CD14-positive monocyte (primary cell): ENCODE results near the gene SH2B2. TPM values are rescaled to one million over a fixed set of nuclear protein-coding genes. Genes with fewer than 3 reads are reported as not detected.

ENCODE experiments used
- DNase-seq, 3 donors: peaks; one replicate each; pipeline ENCODE4 v3.0.0-alpha.2; 2011 to 2022
- H2AFZ ChIP-seq: 2 replicates; pipeline ENCODE4 v1.6.0; 2012; ENCODE audit warnings: mild to moderate bottlenecking, low read depth, low read length, inconsistent platforms; ENCODE audit not compliant: insufficient read depth, poor library complexity, severe bottlenecking
- H3K27ac ChIP-seq, 2 donors: 1 replicate in 1 of 2; 2 replicates in 1 of 2; pipeline ENCODE4 v1.5.1; 2012 to 2013; ENCODE audit warnings: low read length in 2 of 2, control low read depth in 1 of 2, inconsistent platforms in 1 of 2, low read depth in 1 of 2, mild to moderate bottlenecking in 1 of 2
- H3K27me3 ChIP-seq, 2 donors: one replicate each; pipeline versions ENCODE4 v1.6.0 to v1.6.1; 2011 to 2013; ENCODE audit warnings: low read length in 2 of 2; ENCODE audit not compliant: control insufficient read depth in 2 of 2, insufficient read depth in 2 of 2
- H3K36me3 ChIP-seq, 2 donors: replicated peaks in 1 of 2; 1 replicate in 1 of 2; 2 replicates in 1 of 2; pipeline versions ENCODE4 v1.5.1 to v1.6.1; 2012 to 2013; ENCODE audit warnings: low read length in 2 of 2, control low read depth in 1 of 2, inconsistent platforms in 1 of 2, mild to moderate bottlenecking in 1 of 2; ENCODE audit not compliant: insufficient read depth in 2 of 2, control insufficient read depth in 1 of 2
- H3K4me1 ChIP-seq, 2 donors: 1 replicate in 1 of 2; 2 replicates in 1 of 2; pipeline versions ENCODE4 v1.5.1 to v1.6.1; 2012 to 2013; ENCODE audit warnings: low read length in 2 of 2, control low read depth in 1 of 2, inconsistent platforms in 1 of 2, mild to moderate bottlenecking in 1 of 2, moderate library complexity in 1 of 2; ENCODE audit not compliant: insufficient read depth in 2 of 2, control insufficient read depth in 1 of 2
- H3K4me2 ChIP-seq: replicated peaks from 2 replicates; pipeline ENCODE3; 2012; ENCODE audit warnings: low read length, moderate library complexity, mild to moderate bottlenecking; ENCODE audit not compliant: poor library complexity, severe bottlenecking; ENCODE audit errors: extremely low read depth
- H3K4me3 ChIP-seq, 3 experiments: fragments of 200-600 bp in 1 of 3; sonication (generic) in 1 of 3; replicated peaks in 1 of 3; 1 replicate in 2 of 3; 2 replicates in 1 of 3; pipeline ENCODE4 v1.5.1; 2011 to 2013; ENCODE audit warnings: low read length in 3 of 3, mild to moderate bottlenecking in 3 of 3, control low read depth in 2 of 3, low read depth in 2 of 3, inconsistent platforms in 1 of 3, moderate library complexity in 1 of 3
- H3K79me2 ChIP-seq: 2 replicates; pipeline ENCODE4 v1.6.0; 2012; ENCODE audit warnings: mild to moderate bottlenecking, control low read depth, inconsistent platforms, low read length, moderate library complexity; ENCODE audit not compliant: insufficient read depth
- H3K9ac ChIP-seq: 2 replicates; pipeline ENCODE4 v1.6.0; 2017; ENCODE audit warnings: low read length, mild to moderate bottlenecking; ENCODE audit not compliant: insufficient read depth, poor library complexity, severe bottlenecking
- H3K9me3 ChIP-seq, 2 donors: replicated peaks in 1 of 2; 1 replicate in 1 of 2; 2 replicates in 1 of 2; pipeline versions ENCODE4 v1.5.1 to v1.6.1; 2012 to 2013; ENCODE audit warnings: low read length in 2 of 2, control low read depth in 1 of 2; ENCODE audit not compliant: control insufficient read depth in 1 of 2, insufficient read depth in 1 of 2
- H4K20me1 ChIP-seq: 2 replicates; pipeline ENCODE4 v1.6.0; 2012; ENCODE audit warnings: mild to moderate bottlenecking, low read length, control low read depth, moderate library complexity; ENCODE audit not compliant: insufficient read depth
- H3K27ac Mint-ChIP-seq, 7 donors: one replicate each; pipeline ENCODE4 v1.8.0; 2020; ENCODE audit warnings: mild to moderate bottlenecking in 7 of 7, mixed read lengths in 7 of 7, moderate library complexity in 6 of 7, inconsistent platforms in 2 of 7
- H3K27me3 Mint-ChIP-seq, 3 donors: one replicate each; pipeline ENCODE4 v1.8.0; 2021 to 2022; ENCODE audit warnings: low read depth in 3 of 3, mild to moderate bottlenecking in 3 of 3, mixed read lengths in 3 of 3, moderate library complexity in 3 of 3, inconsistent platforms in 1 of 3
- H3K36me3 Mint-ChIP-seq, 2 donors: one replicate each; pipeline ENCODE4 v1.8.0; 2020; ENCODE audit warnings: mixed read lengths in 2 of 2, inconsistent platforms in 1 of 2, mild to moderate bottlenecking in 1 of 2
- H3K4me1 Mint-ChIP-seq: one replicate; pipeline ENCODE4 v1.8.0; 2020; ENCODE audit warnings: mild to moderate bottlenecking, mixed read lengths
- H3K4me3 Mint-ChIP-seq, 2 donors: one replicate each; pipeline ENCODE4 v1.8.0; 2020; ENCODE audit warnings: mild to moderate bottlenecking in 2 of 2, mixed read lengths in 2 of 2, moderate library complexity in 1 of 2
- H3K9me3 Mint-ChIP-seq, 7 donors: one replicate each; pipeline ENCODE4 v1.8.0; 2020 to 2022; ENCODE audit warnings: mixed read lengths in 7 of 7, mild to moderate bottlenecking in 6 of 7, moderate library complexity in 6 of 7, inconsistent platforms in 2 of 7
- CTCF ChIP-seq: fragments of 200-600 bp; IDR thresholded peaks from one replicate; pipeline ENCODE4 v1.8.0; 2022; ENCODE audit warnings: antibody characterized with exemption, mild to moderate bottlenecking
- WGBS: methylation state at CpG from one replicate; pipeline ENCODE4 v1.1.5; 2013; ENCODE audit warnings: missing lambda C conversion rate; ENCODE audit not compliant: insufficient coverage; 5-methylcytosine and 5-hydroxymethylcytosine counted together
- intact Hi-C, 2 donors: fragments of 100-400 bp; cut with micrococcal nuclease; formaldehyde crosslinking; loops; one replicate each; pipeline versions ENCODE4 v1.15.0 to v1.15.1; 2023
- polyA plus RNA-seq, 3 donors: library from polyadenylated mRNA; depleted of rRNA in 1 of 3; unstranded in 2 of 3; stranded (reverse) in 1 of 3; fragments of 300-500 nt in 2 of 3; fragments of >200 nt in 1 of 3; fragmentation: Illumina TruSeq in 2 of 3; gene quantifications; 1 replicate in 2 of 3; 2 replicates in 1 of 3; pipeline ENCODE4 v1.2.3, GENCODE V29; 2012 to 2021

SH2B2 gene
- polyA plus RNA-seq, 3 donors, result 3.8 to 26.3 (median 4.7) TPM

DNA sequence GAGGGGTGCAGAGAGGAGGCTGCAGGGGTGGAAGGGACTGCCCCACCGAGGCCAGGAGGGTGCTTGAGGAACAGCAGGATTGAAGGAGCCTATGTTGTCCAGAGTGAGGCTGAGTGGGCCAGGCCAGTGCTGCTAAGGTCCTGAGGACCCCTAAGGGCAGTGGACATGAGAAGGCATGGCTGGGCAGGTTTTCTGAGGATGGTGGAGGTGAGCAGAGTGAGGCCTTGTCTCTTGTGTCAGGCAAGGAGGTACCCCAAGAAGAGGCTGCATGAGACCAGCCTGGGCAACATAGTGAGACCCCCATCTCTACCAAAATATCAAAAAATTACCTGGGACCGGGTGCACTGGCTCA lies 5.2 kb downstream of the SH2B2 start:
- no peak overlapping the region for H3K4me2 ChIP-seq
- TF ChIP-seq CTCF, result no peak
- H3K9me3 ChIP-seq, result no peaks in the 10 kb centered on the region
- no peak overlapping the region for H3K9ac ChIP-seq
- Mint-ChIP-seq H3K36me3 (peaks cover 16 to 21% of the 10 kb centered on the region in 2 donors), H3K4me3 (peak overlapping the region in 1 of 2 donors; percentile 41), H3K9me3 (no peaks in the 10 kb centered on the region), H3K27ac (no peak overlapping the region), H3K27me3 (no peaks in the 10 kb centered on the region), H3K4me1 (peaks cover 35% of the 10 kb centered on the region)
- H3K36me3 ChIP-seq, result peaks cover 0 to 7% of the 10 kb centered on the region in 2 donors
- no peak for DNase-seq
- intact Hi-C loops, result no loop called here
- peaks cover 27 to 29% of the 10 kb centered on the region in 2 donors for H3K4me1 ChIP-seq
- no peak overlapping the region for H3K4me3 ChIP-seq
- no peak overlapping the region for H2AFZ ChIP-seq
- H3K27me3 ChIP-seq, result no peaks in the 10 kb centered on the region
- WGBS, result 94% methylated on average over 2 of the region's 2 CpGs
- peaks cover 27% of the 10 kb centered on the region for H3K79me2 ChIP-seq
- peaks cover 100% of the 10 kb centered on the region for H4K20me1 ChIP-seq
- no peak overlapping the region for H3K27ac ChIP-seq

DNA sequence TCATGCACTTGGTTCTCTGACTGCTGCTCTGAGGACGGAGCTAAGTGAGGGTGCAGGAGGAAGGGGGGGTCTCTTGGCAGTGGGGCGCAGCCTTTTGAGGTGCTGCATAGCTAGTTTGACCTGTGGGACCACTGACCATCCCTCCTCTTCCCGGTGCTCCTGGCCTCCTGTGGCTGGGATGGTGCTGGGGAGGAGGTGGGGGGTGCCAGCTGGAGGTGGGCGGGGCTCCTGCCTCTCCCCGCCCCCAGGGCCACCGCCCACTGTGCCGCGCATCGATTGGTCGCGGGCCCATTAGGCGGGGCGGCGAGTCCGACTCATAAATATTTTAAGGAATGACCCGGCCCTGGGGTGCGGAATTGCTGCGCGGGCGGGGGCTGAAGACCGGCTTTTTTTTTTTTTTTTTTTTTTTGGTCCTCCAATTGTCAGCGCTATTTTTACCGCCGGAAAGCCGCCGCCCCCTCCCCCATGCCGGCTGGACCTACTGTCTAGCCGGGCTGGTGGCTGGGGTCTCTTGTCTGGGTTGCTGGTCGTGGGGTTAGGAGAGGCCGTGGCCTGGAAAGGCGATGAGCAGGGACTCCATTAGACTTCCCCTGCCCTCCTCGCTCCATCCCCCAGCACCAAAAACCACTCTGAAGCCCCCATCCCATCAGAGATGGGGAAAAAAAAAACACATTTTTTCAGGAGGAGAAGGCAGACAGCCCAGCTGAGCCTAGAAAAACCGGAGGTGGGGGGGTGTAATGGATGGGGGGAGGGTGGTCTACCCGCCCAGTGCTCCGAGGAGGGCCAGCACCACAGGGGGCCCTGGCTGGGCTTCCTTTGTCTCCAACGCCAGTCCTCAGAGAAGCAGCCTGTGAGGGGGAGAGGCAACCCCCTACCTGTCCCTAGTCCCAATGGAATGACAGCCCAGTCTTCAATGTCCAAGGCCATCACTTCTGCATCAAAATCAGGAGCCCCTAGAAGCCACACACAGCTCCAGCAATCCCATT lies 6.4 kb downstream of the SH2B2 start:
- Histone ChIP-seq H3K4me2 (no peak overlapping the region), H3K4me1 (peaks cover 17% of the 10 kb centered on the region in 2 donors), H3K4me3 (no peak overlapping the region), H3K27me3 (no peaks in the 10 kb centered on the region), H2AFZ (no peak overlapping the region), H3K27ac (no peak overlapping the region), H3K36me3 (peaks cover 0 to 7% of the 10 kb centered on the region in 2 donors), H3K9ac (no peak overlapping the region), H3K9me3 (no peaks in the 10 kb centered on the region), H3K79me2 (peaks cover 16% of the 10 kb centered on the region), H4K20me1 (peaks cover 100% of the 10 kb centered on the region)
- WGBS, result 52% methylated on average over 16 of the region's 36 CpGs
- H3K4me3 Mint-ChIP-seq, result no peak overlapping the region
- H3K9me3 Mint-ChIP-seq, result peaks cover 0 to 1% (median 0%) of the 10 kb centered on the region in 7 donors
- peaks cover 20 to 23% of the 10 kb centered on the region in 2 donors for H3K36me3 Mint-ChIP-seq
- no peak overlapping the region for H3K27ac Mint-ChIP-seq
- no peaks in the 10 kb centered on the region for H3K27me3 Mint-ChIP-seq
- TF ChIP-seq CTCF, result no peak
- intact Hi-C loops, result no loop called here
- no peak for DNase-seq
- H3K4me1 Mint-ChIP-seq, result peaks cover 30% of the 10 kb centered on the region
